ENCODE measurements around the gene S100A16. TPM values are rescaled to one million over a fixed set of nuclear protein-coding genes. Genes with fewer than 3 reads are reported as not detected.

The S100A16 gene
- total and polyA plus RNA-seq, 9 of the 15 experiments (the other 6 are each of a cell fraction or from before 2014, with no cell fraction given), result 1.6 to 6.9 (median 4.3) TPM

DNA sequence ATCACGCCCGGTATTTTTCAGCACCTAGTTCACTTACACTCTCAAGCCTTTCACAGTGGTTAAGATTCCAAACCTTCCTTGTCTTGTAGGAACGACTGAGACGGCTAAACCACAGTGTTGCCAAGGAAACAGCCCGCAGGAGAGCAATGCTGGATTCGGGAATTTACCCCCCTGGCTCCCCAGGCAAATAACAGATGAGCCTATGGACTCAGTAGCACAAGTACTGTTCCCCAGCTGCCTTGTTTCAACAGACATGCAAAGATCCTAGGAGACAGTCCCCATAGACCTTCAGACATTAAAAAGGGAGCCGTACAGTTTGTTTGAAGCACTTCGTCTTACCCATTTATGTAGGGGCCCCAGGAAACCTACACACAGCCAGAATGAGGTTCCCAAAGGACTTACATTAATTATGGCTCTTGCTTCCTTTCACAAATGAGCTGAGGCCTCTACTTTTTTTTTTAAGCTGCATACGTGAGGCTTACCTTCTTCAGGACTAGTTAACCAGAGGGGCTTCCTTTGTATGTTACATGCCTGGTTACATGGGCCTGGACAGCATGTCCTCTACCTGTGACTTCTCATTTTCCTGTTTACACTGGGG is 48.3 kb upstream of the S100A16 start (continued):
- TF ChIP-seq LEF1 (IDR thresholded peaks at IDR 0.05), result no peak
- TF ChIP-seq ZZZ3 (IDR thresholded peaks at IDR 0.05), result no peak
- TF ChIP-seq CBFA2T3 (IDR thresholded peaks at IDR 0.05), result no peak
- TF ChIP-seq, protein P1, sequence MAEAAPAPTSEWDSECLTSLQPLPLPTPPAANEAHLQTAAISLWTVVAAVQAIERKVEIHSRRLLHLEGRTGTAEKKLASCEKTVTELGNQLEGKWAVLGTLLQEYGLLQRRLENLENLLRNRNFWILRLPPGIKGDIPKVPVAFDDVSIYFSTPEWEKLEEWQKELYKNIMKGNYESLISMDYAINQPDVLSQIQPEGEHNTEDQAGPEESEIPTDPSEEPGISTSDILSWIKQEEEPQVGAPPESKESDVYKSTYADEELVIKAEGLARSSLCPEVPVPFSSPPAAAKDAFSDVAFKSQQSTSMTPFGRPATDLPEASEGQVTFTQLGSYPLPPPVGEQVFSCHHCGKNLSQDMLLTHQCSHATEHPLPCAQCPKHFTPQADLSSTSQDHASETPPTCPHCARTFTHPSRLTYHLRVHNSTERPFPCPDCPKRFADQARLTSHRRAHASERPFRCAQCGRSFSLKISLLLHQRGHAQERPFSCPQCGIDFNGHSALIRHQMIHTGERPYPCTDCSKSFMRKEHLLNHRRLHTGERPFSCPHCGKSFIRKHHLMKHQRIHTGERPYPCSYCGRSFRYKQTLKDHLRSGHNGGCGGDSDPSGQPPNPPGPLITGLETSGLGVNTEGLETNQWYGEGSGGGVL (CRISPR knock-in tag; IDR thresholded peaks at IDR 0.05), result no peak
- TF ChIP-seq RBBP5 (IDR thresholded peaks at IDR 0.05; ENCODE audit: borderline replicate concordance, insufficient read depth, low read length, poor library complexity, severe bottlenecking), result no peak
- TF ChIP-seq ZNF140 (CRISPR knock-in tag; IDR thresholded peaks at IDR 0.05), result no peak
- TF ChIP-seq POLR2AphosphoS5 (IDR thresholded peaks at IDR 0.05; ENCODE audit: control insufficient read depth, insufficient read depth, low read depth, low read length), result peak; percentile 67
- TF ChIP-seq, protein P2, sequence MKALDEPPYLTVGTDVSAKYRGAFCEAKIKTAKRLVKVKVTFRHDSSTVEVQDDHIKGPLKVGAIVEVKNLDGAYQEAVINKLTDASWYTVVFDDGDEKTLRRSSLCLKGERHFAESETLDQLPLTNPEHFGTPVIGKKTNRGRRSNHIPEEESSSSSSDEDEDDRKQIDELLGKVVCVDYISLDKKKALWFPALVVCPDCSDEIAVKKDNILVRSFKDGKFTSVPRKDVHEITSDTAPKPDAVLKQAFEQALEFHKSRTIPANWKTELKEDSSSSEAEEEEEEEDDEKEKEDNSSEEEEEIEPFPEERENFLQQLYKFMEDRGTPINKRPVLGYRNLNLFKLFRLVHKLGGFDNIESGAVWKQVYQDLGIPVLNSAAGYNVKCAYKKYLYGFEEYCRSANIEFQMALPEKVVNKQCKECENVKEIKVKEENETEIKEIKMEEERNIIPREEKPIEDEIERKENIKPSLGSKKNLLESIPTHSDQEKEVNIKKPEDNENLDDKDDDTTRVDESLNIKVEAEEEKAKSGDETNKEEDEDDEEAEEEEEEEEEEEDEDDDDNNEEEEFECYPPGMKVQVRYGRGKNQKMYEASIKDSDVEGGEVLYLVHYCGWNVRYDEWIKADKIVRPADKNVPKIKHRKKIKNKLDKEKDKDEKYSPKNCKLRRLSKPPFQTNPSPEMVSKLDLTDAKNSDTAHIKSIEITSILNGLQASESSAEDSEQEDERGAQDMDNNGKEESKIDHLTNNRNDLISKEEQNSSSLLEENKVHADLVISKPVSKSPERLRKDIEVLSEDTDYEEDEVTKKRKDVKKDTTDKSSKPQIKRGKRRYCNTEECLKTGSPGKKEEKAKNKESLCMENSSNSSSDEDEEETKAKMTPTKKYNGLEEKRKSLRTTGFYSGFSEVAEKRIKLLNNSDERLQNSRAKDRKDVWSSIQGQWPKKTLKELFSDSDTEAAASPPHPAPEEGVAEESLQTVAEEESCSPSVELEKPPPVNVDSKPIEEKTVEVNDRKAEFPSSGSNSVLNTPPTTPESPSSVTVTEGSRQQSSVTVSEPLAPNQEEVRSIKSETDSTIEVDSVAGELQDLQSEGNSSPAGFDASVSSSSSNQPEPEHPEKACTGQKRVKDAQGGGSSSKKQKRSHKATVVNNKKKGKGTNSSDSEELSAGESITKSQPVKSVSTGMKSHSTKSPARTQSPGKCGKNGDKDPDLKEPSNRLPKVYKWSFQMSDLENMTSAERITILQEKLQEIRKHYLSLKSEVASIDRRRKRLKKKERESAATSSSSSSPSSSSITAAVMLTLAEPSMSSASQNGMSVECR (CRISPR knock-in tag; IDR thresholded peaks at IDR 0.05), result no peak
- TF ChIP-seq LARP7 (IDR thresholded peaks at IDR 0.05), result no peak

Measured in K562 (cell line).